Activated CD4-positive, alpha-beta T cell treated with anti-CD3 and anti-CD28 coated beads, Interleukin-2, amount 10 ng/mL, durations not matched to agents 7 days and 5 days (primary cell): Measurements from ENCODE around the gene KIF19. TPM values are rescaled to one million over a fixed set of nuclear protein-coding genes. Genes with fewer than 3 reads are reported as not detected.
A peak's percentile ranks its signal among the peaks of the same experiment; 100 is the strongest.

Experiments used
- CTCF ChIA-PET: fragments of 350-600 bp; sonication (Branson Sonifier 250); formaldehyde crosslinking; loops from one replicate; lab custom pipeline; 2021; ENCODE audit warnings: antibody characterized with exemption; lab: Charles Lee
- POLR2A ChIA-PET: fragments of 350-600 bp; sonication (Branson Sonifier 250); formaldehyde crosslinking; loops from one replicate; lab custom pipeline; 2021; ENCODE audit warnings: antibody characterized with exemption; lab: Charles Lee
- DNase-seq: peaks from one replicate; pipeline ENCODE4 v3.0.0-alpha.2; 2020
- H3K27ac Mint-ChIP-seq: one replicate; pipeline ENCODE4 v1.8.0; 2021; ENCODE audit warnings: mild to moderate bottlenecking, moderate library complexity, mixed read lengths
- H3K27me3 Mint-ChIP-seq: one replicate; pipeline ENCODE4 v1.8.0; 2021; ENCODE audit warnings: mixed read lengths
- H3K36me3 Mint-ChIP-seq: one replicate; pipeline ENCODE4 v1.8.0; 2021; ENCODE audit warnings: low read depth, mixed read lengths
- H3K4me1 Mint-ChIP-seq: one replicate; pipeline ENCODE4 v1.8.0; 2021; ENCODE audit warnings: mixed read lengths
- H3K4me3 Mint-ChIP-seq: one replicate; pipeline ENCODE4 v1.8.0; 2021; ENCODE audit warnings: mild to moderate bottlenecking, moderate library complexity, mixed read lengths
- H3K9me3 Mint-ChIP-seq: one replicate; pipeline ENCODE4 v1.8.0; 2021; ENCODE audit warnings: mixed read lengths
- total RNA-seq, 2 experiments: library from RNA; stranded (reverse); gene quantifications; one replicate each; pipeline ENCODE4 v1.2.3, GENCODE V29; 2021

The KIF19 gene
- total RNA-seq, 2 experiments from 2014 or later = 0.69 to 0.79 TPM

DNA sequence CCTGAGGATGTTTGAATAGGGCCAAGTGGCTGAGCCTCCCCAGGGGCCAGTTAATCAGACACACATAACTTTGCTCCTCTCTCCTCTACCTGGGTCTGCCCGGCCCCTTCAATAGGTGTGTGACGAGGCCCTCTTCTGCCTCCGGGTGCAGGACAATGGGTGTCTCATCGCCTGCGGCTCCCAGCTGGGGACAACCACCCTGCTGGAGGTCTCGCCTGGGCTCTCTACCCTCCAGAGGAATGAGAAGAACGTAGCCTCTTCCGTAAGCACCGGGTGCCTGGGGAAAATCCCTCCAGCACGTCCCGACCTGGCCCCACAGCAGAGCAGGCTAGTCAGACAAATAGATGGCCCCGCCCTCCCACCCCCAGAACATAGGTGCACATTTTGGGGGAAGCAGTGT is 16.1 kb upstream of the KIF19 start:
- Mint-ChIP-seq H3K36me3 (peaks cover 1% of the 10 kb centered on the region), H3K9me3 (peaks cover 5% of the 10 kb centered on the region), H3K4me1 (peaks cover 19% of the 10 kb centered on the region), H3K27ac (no peak overlapping the region), H3K27me3 (peaks cover 8% of the 10 kb centered on the region), H3K4me3 (no peak overlapping the region)
- ChIA-PET POLR2A (no interaction called here), CTCF (no interaction called here)
- DNase-seq = no peak

DNA sequence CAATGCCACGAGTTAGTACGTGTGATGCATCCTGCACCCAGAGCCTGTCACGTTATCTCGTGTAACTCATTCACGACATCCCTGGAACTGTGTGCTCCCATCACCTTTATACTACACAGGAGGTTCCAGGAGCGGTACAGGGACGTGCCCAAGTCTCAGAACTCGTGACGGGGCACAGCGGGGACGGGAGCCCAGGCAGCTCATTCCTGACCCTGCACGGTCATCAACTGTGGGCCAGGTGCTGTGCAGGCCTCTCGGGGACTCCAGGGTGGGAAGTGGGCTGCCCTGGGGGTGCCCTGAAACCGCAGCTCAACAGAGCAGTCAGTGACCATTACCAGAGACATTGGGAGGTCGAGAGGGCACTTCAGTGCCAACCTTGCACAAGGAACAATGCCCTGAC is 11.1 kb upstream of the KIF19 start:
- DNase-seq = no peak
- H3K27ac Mint-ChIP-seq = no peak overlapping the region
- peaks cover 5% of the 10 kb centered on the region for H3K9me3 Mint-ChIP-seq
- no peaks in the 10 kb centered on the region for H3K27me3 Mint-ChIP-seq
- POLR2A ChIA-PET = no interaction called here
- H3K4me1 Mint-ChIP-seq = no peaks in the 10 kb centered on the region
- H3K36me3 Mint-ChIP-seq = no peaks in the 10 kb centered on the region
- H3K4me3 Mint-ChIP-seq = no peak overlapping the region
- CTCF ChIA-PET = interaction anchor here (1.2 to 1.3 kb wide), 2 partner anchors 16 to 34 kb away, joined by 3 to 5 read pairs; no protein-coding TSS in a partner anchor

DNA sequence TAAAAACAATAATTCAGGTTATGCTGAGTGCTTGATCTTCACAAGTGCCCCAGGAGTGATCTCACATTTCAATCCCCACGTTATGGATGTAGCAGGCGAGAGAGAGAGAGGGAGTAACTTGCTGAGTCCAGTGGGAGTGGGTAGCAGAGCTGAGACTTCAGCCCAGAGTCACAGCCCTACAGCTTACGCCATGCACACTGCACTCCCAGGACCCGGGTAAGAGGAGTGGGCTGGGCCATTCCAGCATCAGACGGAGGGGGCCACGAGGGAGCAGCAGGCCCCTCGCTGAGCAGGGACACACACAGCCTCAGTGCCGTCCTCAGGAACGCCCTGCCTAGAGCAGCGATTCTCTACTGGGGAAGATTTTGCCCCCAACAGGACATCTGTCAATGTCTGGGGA is 9.8 kb upstream of the KIF19 start:
- Mint-ChIP-seq H3K36me3 (no peaks in the 10 kb centered on the region), H3K4me3 (no peak overlapping the region), H3K9me3 (peaks cover 5% of the 10 kb centered on the region), H3K27me3 (no peaks in the 10 kb centered on the region), H3K27ac (no peak overlapping the region), H3K4me1 (no peaks in the 10 kb centered on the region)
- DNase-seq = no peak
- POLR2A ChIA-PET = no interaction called here
- CTCF ChIA-PET = no interaction called here

DNA sequence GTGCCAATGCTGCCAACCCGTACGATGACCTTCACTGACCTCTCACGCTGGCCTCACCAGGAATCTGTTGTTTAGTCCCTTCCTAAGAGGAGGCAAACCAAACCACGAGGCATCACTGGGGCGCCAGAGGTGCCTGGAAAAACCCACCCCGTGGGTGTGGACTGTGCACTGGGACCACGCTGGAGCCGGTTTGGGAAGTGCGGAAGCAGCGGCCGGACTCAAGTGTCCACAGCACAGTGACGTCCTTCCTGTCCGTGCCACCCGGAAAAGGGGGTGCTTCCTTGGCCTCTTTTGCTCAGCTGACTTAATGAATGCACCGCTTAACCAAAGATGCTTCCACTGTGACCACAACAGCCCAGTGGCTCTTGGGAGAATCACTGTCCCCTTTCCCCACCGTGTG is 9.0 kb upstream of the KIF19 start:
- no peak for DNase-seq
- CTCF ChIA-PET = no interaction called here
- no peak overlapping the region for H3K27ac Mint-ChIP-seq
- peaks cover 5% of the 10 kb centered on the region for H3K27me3 Mint-ChIP-seq
- H3K4me3 Mint-ChIP-seq = no peak overlapping the region
- POLR2A ChIA-PET = no interaction called here
- H3K36me3 Mint-ChIP-seq = no peaks in the 10 kb centered on the region
- H3K9me3 Mint-ChIP-seq = peaks cover 5% of the 10 kb centered on the region
- H3K4me1 Mint-ChIP-seq = no peaks in the 10 kb centered on the region

DNA sequence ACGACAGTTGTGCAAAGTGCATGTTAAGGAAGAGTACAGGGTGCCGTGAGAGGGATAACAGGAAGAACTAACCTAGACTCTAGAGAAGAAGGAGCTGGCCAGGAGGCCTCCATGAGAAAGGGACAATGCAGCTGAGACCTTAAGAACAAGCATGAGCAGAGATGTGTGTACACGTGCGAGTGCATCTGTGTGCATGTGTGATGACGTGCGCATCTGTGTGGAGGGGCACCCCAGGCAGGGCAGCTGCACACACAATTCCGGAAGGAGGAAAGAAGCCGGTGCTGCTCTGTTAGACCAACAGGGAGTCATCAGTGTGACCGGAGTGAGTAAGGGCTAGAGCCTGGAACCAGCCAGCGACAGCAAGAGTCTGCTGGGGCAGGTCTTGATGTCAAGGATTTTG is 7.6 kb upstream of the KIF19 start:
- H3K36me3 Mint-ChIP-seq = no peaks in the 10 kb centered on the region
- H3K4me1 Mint-ChIP-seq = no peaks in the 10 kb centered on the region
- H3K4me3 Mint-ChIP-seq = no peak overlapping the region
- H3K27me3 Mint-ChIP-seq = peaks cover 11% of the 10 kb centered on the region
- H3K27ac Mint-ChIP-seq = no peak overlapping the region
- POLR2A ChIA-PET = interaction anchor here (0.6 kb wide), 1 partner anchor 10 kb away, joined by 3 read pairs; no protein-coding TSS in a partner anchor
- no peak for DNase-seq
- H3K9me3 Mint-ChIP-seq = no peaks in the 10 kb centered on the region
- CTCF ChIA-PET = interaction anchor here (1.6 kb wide), 1 partner anchor 17 kb away, joined by 3 read pairs; no protein-coding TSS in a partner anchor

DNA sequence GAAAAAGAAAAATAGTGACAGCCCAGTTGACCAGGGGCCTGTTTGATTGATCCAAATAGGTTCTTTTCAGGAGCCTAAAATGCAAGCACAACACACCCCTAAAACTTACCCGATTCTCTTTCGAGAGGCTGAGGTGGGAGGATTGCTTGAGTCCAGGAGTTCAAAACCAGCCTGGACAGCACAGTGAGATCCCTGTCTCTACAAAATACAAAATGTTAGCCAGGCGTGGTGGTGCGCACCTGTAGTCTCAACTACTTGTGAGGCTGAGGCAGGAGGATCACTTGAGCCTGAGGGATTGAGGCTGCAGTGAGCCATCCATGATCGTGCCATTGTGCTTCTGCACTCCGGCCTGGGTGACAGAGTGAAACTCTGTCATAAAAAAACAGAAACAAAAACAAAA is 1.5 kb upstream of the KIF19 start:
- H3K36me3 Mint-ChIP-seq = peaks cover 3% of the 10 kb centered on the region
- H3K27ac Mint-ChIP-seq = no peak overlapping the region
- CTCF ChIA-PET = interaction anchor here (1.5 kb wide), 1 partner anchor 8 kb away, joined by 3 read pairs; no protein-coding TSS in a partner anchor
- peaks cover 33% of the 10 kb centered on the region for H3K4me1 Mint-ChIP-seq
- H3K4me3 Mint-ChIP-seq = no peak overlapping the region
- DNase-seq = no peak
- H3K9me3 Mint-ChIP-seq = peaks cover 3% of the 10 kb centered on the region
- POLR2A ChIA-PET = no interaction called here
- H3K27me3 Mint-ChIP-seq = peaks cover 30% of the 10 kb centered on the region

DNA sequence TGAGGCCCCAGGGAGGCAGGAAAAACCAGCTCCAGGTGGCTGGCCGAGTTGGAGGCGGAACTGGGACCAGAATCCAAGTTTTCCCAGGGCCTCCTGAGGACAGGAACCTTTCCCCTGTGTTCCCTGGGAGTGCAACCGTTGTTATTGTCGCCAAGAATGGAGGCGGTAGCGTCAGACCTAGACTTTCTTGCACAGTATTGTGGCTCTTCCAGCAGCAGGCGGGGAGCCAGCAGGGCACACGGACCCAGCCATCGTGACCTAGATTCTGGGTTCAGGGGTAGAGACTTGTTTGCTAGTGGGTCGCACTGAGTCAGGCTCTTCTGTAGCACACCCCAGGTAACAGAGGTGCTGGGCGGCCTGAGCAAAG is 667 bp upstream of the KIF19 start:
- CTCF ChIA-PET = no interaction called here

DNA sequence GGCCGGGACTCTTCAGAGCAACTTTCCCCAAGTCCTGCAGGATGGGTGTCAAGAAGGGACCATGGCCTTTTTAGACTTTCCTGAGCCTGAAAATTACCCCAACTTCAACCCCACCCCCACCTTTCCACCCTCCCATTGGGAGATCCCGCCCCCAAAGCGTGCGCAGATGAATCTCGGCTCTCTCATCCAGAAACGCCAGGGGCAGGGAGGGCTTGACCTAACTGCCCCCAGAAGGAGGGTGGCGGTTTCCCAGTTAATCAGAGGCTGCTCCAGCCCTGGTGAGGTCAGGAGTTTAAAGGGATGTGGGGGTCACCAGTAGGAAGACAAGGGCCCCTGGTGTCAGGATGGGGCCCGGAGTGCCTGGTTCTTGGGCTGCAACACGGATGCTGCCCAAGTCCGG is 480 bp downstream of the KIF19 start:
- H3K27ac Mint-ChIP-seq = peak overlapping the region; percentile 42
- H3K9me3 Mint-ChIP-seq = peaks cover 3% of the 10 kb centered on the region
- peaks cover 5% of the 10 kb centered on the region for H3K36me3 Mint-ChIP-seq
- peaks cover 38% of the 10 kb centered on the region for H3K4me1 Mint-ChIP-seq
- POLR2A ChIA-PET = no interaction called here
- H3K27me3 Mint-ChIP-seq = peaks cover 30% of the 10 kb centered on the region
- CTCF ChIA-PET = no interaction called here
- no peak for DNase-seq
- peak overlapping the region; percentile 6 for H3K4me3 Mint-ChIP-seq

More for the DNA sequence above, 667 bp upstream of the KIF19 start:
- H3K4me3 Mint-ChIP-seq = no peak overlapping the region
- no peak overlapping the region for H3K27ac Mint-ChIP-seq
- POLR2A ChIA-PET = no interaction called here
- no peak for DNase-seq
- peaks cover 5% of the 10 kb centered on the region for H3K36me3 Mint-ChIP-seq
- peaks cover 38% of the 10 kb centered on the region for H3K4me1 Mint-ChIP-seq
- peaks cover 30% of the 10 kb centered on the region for H3K27me3 Mint-ChIP-seq
- H3K9me3 Mint-ChIP-seq = peaks cover 3% of the 10 kb centered on the region

DNA sequence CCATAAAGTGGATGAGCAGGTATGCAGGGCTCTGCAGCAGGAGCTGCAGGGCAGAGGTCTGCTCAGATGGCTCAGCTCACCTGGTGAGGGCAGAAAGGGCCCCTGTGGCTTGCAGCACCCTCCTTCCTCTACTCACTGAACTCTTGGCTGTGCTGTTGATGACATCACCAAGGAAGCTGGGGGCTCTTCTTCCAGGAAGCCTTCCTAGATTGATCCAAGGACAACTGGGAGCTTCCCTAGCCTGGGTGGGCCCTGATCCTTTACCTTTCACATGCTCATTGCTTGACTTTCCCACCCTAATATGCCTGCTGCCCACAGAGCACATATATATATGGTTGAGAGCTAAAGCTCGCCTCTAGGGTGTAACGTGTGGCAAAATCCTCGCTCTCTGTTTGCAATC is 2.5 kb downstream of the KIF19 start:
- DNase-seq = no peak
- POLR2A ChIA-PET = no interaction called here
- Mint-ChIP-seq H3K36me3 (peaks cover 5% of the 10 kb centered on the region), H3K4me1 (peaks cover 38% of the 10 kb centered on the region), H3K4me3 (no peak overlapping the region), H3K27me3 (peaks cover 19% of the 10 kb centered on the region), H3K9me3 (peaks cover 3% of the 10 kb centered on the region), H3K27ac (peak overlapping the region; percentile 73)
- CTCF ChIA-PET = interaction anchor here (1.1 to 1.2 kb wide), 2 partner anchors 17 to 34 kb away, joined by 3 read pairs; no protein-coding TSS in a partner anchor

DNA sequence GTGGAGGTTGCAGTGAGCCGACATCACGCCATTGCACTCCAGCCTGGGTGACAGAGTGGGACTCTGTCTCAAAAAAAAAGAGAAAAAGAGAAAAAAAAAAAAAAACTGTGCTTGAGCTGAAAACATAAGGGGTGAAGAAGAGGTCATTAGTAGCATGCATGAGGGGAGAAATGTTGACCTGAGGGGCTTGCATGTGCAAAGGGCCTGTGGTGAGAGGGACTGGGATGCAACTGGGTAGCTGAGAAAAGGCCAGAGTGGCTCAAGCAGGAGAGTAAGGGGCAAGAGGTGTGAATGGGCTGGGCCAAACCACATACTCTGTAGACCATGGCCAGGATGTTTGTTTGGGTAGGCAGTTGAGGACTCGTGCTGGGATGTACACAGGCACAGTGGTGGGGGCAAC is 3.4 kb downstream of the KIF19 start:
- Mint-ChIP-seq H3K9me3 (peaks cover 3% of the 10 kb centered on the region), H3K27me3 (peaks cover 15% of the 10 kb centered on the region), H3K4me1 (peaks cover 38% of the 10 kb centered on the region), H3K27ac (peak overlapping the region; percentile 73), H3K4me3 (peak overlapping the region; percentile 15), H3K36me3 (peaks cover 5% of the 10 kb centered on the region)
- ChIA-PET POLR2A (no interaction called here), CTCF (interaction anchor here (1.1 to 1.9 kb wide), 3 partner anchors 16 to 33 kb away, joined by 3 to 4 read pairs (median 3); no protein-coding TSS in a partner anchor)
- DNase-seq = no peak

DNA sequence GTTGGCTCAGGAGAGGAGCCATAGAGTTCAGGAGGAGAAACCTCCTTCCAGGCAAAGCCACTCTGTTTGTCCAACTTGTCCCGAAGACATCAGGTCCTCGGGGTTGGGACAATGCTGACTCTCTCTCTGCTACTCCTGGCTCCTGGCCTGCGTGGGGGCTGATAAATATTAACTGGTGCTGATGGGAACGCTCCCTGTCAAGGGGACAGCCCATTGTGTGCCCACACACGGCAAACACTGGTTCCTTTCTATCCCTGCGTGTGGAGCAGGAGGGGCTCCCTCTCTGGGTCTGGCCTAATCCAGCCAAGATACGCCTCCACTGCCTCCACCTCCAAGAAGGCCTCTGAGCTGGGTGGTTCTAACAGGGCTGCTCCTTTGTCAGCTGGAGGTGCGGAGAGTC is 4.4 kb downstream of the KIF19 start:
- ChIA-PET POLR2A (no interaction called here), CTCF (interaction anchor here (0.5 to 1.9 kb wide), 3 partner anchors 22 to 141 kb away, joined by 3 to 4 read pairs (median 3); no protein-coding TSS in a partner anchor)
- peaks cover 39% of the 10 kb centered on the region for H3K4me1 Mint-ChIP-seq
- H3K27me3 Mint-ChIP-seq = peaks cover 5% of the 10 kb centered on the region
- DNase-seq = no peak
- no peak overlapping the region for H3K27ac Mint-ChIP-seq
- H3K4me3 Mint-ChIP-seq = no peak overlapping the region
- peaks cover 3% of the 10 kb centered on the region for H3K9me3 Mint-ChIP-seq
- peaks cover 5% of the 10 kb centered on the region for H3K36me3 Mint-ChIP-seq

DNA sequence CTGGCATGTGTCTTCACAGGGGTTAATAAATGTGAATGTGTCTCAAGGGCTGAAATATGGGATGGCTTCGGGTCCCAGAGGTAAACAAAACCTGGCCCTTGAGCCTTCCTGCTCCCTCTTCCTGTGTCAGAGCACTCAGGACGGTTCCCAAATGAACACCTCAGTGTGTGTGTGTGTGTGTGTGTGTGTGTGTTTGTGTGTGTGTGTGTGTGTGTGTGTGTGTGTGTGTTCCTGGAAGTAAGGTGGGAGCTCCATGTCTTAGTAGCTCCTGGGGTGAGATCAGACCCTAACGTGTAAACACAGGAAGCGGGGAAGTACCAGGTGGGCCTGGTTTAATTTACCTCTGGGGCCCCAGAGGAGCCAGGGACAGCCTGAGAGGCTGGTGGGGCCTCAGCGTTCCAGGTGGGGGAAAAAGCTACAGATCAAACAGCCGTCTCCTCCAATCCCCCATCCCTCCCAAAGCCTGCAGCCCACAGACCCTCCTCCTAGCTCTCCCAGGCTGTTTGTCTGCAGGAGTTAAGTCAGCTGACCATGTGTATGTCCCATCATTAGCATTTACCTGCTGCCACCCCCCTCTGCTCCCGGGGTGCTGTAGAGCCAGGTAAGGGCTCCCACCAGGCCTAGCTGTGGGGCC is 6.1 kb downstream of the KIF19 start:
- no peak overlapping the region for H3K4me3 Mint-ChIP-seq
- peaks cover 3% of the 10 kb centered on the region for H3K9me3 Mint-ChIP-seq
- ChIA-PET CTCF (interaction anchor here (0.6 to 1.2 kb wide), 5 partner anchors 8 to 1114 kb away, joined by 3 read pairs; no protein-coding TSS in a partner anchor), POLR2A (interaction anchor here (0.6 kb wide), 1 partner anchor 16 kb away, joined by 3 read pairs; no protein-coding TSS in a partner anchor)
- H3K27ac Mint-ChIP-seq = no peak overlapping the region
- DNase-seq = no peak
- H3K27me3 Mint-ChIP-seq = peaks cover 4% of the 10 kb centered on the region
- H3K4me1 Mint-ChIP-seq = peaks cover 31% of the 10 kb centered on the region
- peaks cover 5% of the 10 kb centered on the region for H3K36me3 Mint-ChIP-seq

DNA sequence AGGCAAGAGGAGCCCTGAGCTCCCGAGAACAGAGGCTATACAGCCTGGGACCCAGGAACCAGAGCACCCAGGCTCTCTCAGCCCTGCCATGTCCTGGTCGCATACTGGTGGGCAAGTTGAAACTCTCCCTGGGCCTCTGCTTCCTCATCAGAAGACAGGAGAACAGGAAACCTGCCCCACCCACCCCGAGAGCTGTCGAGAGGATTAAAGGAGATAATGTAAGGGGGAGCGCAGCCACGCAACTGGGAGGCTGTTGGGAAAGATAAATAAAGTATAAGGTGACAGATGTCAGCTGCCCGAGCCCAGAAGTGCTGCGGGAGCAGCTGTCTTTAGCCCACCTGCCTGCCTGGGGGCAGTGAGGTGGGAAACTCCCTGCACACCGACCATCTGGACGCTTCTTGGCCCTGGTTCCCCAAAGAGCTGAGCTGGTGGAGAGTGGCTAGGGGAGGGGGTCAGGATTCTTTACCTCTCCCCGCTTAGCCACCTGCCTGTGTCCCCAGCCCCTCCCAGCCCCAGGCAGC is 6.8 kb downstream of the KIF19 start:
- Mint-ChIP-seq H3K4me3 (no peak overlapping the region), H3K27me3 (peaks cover 4% of the 10 kb centered on the region), H3K36me3 (peaks cover 5% of the 10 kb centered on the region), H3K27ac (peak overlapping the region; percentile 13), H3K4me1 (peaks cover 25% of the 10 kb centered on the region), H3K9me3 (peaks cover 3% of the 10 kb centered on the region)
- no peak for DNase-seq
- CTCF ChIA-PET = interaction anchor here (0.6 to 1.2 kb wide), 3 partner anchors 9 to 139 kb away, joined by 3 read pairs; no protein-coding TSS in a partner anchor
- POLR2A ChIA-PET = interaction anchor here (0.6 kb wide), 1 partner anchor 15 kb away, joined by 3 read pairs; no protein-coding TSS in a partner anchor
